ENCODE results near the gene CACNB4. TPM values are rescaled to one million over a fixed set of nuclear protein-coding genes. Genes with fewer than 3 reads are reported as not detected.
A peak's percentile ranks its signal among the peaks of the same experiment; 100 is the strongest.

Gene CACNB4
- total and polyA plus RNA-seq, 2 of the 4 experiments (the other 2 are of a cell fraction) = 0.12 to 0.36 TPM

- Histone ChIP-seq H4K91ac (ENCODE audit: insufficient read depth, low read depth, low read length) (no peak overlapping the region), H2BK20ac (ENCODE audit: low read depth, low read length) (no peak overlapping the region), H3K23ac (ENCODE audit: low read depth, low read length) (no peak overlapping the region), H3K4me3 (ENCODE audit: insufficient read depth, low read depth, low read length) (no peak overlapping the region), H2BK5ac (ENCODE audit: low read depth, low read length, poor library complexity, severe bottlenecking) (no peak overlapping the region), H3K9me1 (ENCODE audit: insufficient read depth, low read length) (no peaks in the 10 kb centered on the region), H3K27ac (ENCODE audit: insufficient read depth, low read length) (no peak overlapping the region), H3K79me1 (ENCODE audit: low read depth in 1 of 2, low read length in 2 of 2) (no peaks in the 10 kb centered on the region), H2BK15ac (ENCODE audit: low read depth, low read length) (no peak overlapping the region), H3K18ac (ENCODE audit: low read depth, low read length) (no peak overlapping the region), H3K4ac (ENCODE audit: low read depth, low read length) (no peak overlapping the region), H2BK120ac (ENCODE audit: low read depth, low read length) (no peak overlapping the region), H3K14ac (replicated peaks; ENCODE audit: low read depth, low read length) (no peak overlapping the region), H2AK5ac (ENCODE audit: low read depth, low read length) (no peak overlapping the region), H3K27me3 (ENCODE audit: control insufficient read depth, insufficient read depth, low read length) (no peaks in the 10 kb centered on the region), H3K9ac (ENCODE audit: low read depth, low read length) (no peak overlapping the region), H2AK9ac (replicated peaks; ENCODE audit: low read depth, low read length, poor library complexity) (no peak overlapping the region), H2AFZ (replicated peaks; ENCODE audit: low read length, poor library complexity) (no peak overlapping the region), H3K4me2 (ENCODE audit: low read depth, low read length) (no peak overlapping the region), H3K36me3 (ENCODE audit: control insufficient read depth, insufficient read depth, low read length) (no peaks in the 10 kb centered on the region), H3K56ac (ENCODE audit: extremely low read depth, insufficient read depth, low read length) (no peak overlapping the region), H3K4me1 (ENCODE audit: control insufficient read depth, insufficient read depth, low read length) (no peaks in the 10 kb centered on the region), H3K9me3 (ENCODE audit: control insufficient read depth, insufficient read depth, low read length) (no peaks in the 10 kb centered on the region), H4K5ac (ENCODE audit: low read depth, low read length) (no peak overlapping the region), H4K20me1 (ENCODE audit: insufficient read depth, low read length) (no peaks in the 10 kb centered on the region), H4K8ac (ENCODE audit: low read depth in 2 of 2, low read length in 2 of 2) (no peak overlapping the region)
- peak; percentile 23; the same call in 1 of the 2 replicates for TF ChIP-seq MAFK (IDR thresholded peaks at IDR 0.05; ENCODE audit: low read depth, low read length)
- no peak for TF ChIP-seq NFE2L2 (IDR thresholded peaks at IDR 0.05; ENCODE audit: low read depth, low read length)
- ATAC-seq (ENCODE audit: low read depth) = no peak
- ChIA-PET POLR2A (ENCODE audit: unreplicated experiment) (no interaction called here), CTCF (no interaction called here)
- dilution Hi-C loops (cut with HindIII; ENCODE audit: low sequenced_read_pairs, unreplicated experiment) = no loop called here
- in situ Hi-C loops (cut with MboI; ENCODE audit: low sequenced_read_pairs) = no loop called here
- intact Hi-C loops (cut with micrococcal nuclease) = no loop called here
- no TSS peak for BruUV-seq (replicated peaks)
- no peak for DNase-seq
- no CpG with 5 or more reads among the region's 5 CpGs for WGBS, 2 experiments (ENCODE audit: extremely low coverage in 2 of 2, insufficient read length in 1 of 2)
Observed at GRCh38 chr2:151840216-151841046, 258.4 kb downstream of the CACNB4 start.
